HG02623 (cell line): Measurements from ENCODE around the gene NAPB.
A peak's percentile ranks its signal among the peaks of the same experiment; 100 is the strongest.
"Not testable (repeated sequence)": the region's sequence is repeated elsewhere in the genome, so short reads cannot be mapped to it uniquely, and the experiment has no call there.

Experiments
- ATAC-seq: cut with Tn5 transposase; IDR thresholded peaks from one replicate; pipeline ENCODE4 v1.9.1; 2021; ENCODE audit warnings: moderate library complexity; ENCODE audit not compliant: unreplicated experiment

Gene NAPB

GRCh38 chr20:23349338-23350195 lies 71.7 kb downstream of the NAPB start:
- peak; percentile 41 for ATAC-seq

DNA sequence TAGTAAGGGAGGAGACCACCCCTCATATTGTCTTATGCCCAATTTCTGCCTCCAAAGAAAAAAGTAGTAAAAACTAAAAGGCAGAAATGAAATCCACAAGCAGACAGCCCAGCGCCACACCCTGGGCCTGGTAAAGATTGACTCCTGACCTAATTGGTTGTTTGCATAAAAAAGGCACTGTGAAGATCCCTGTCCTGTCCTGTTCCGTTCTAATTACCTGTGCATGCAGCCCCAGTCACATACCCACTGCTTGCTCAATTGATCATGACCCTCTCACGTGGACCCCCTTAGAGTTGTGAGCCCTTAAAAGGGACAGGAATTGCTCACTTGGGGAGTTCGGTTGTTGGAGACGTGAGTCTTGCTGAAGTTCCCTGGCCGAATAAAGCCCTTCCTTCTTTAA lies 72.8 kb downstream of the NAPB start:
- not testable (repeated sequence) for ATAC-seq

DNA sequence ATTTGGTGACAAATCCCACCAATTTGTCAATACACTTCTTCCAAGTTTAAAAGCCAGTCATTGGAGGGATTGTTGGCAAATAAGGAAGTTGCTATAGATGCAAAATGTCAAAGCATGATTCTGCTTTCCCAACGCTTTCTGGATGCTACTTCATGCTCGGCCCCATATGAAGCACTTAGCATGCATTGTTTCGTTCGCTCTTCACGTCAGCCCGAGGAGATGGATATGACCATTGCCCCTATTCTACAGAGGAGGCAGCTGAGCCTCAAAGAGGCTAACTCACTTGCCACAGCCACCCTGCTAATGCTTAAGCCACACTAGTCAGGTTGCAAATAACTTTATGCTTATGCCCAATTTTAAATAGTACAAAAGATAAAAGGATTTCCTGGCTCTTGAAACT lies 73.5 kb downstream of the NAPB start:
- no peak for ATAC-seq

DNA sequence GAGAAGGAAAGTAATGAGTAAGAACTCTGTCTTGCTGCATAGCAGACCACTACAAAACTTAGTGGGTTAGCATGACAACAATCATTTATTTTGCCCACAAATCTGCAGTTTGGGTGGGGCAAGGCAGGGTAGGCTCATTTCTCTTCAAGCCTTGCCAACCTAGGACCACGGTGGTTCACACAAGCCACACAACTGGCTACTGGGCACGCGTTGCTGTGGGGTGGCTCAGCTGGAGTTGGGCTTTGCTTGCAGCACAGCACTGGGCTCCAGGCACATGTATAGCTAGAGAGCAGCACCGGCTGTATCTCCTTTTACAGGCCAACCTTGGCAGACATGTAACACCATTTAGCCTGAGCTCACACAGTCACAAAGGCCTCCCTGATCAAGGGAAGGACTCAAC lies 75.3 kb downstream of the NAPB start:
- no peak for ATAC-seq

DNA sequence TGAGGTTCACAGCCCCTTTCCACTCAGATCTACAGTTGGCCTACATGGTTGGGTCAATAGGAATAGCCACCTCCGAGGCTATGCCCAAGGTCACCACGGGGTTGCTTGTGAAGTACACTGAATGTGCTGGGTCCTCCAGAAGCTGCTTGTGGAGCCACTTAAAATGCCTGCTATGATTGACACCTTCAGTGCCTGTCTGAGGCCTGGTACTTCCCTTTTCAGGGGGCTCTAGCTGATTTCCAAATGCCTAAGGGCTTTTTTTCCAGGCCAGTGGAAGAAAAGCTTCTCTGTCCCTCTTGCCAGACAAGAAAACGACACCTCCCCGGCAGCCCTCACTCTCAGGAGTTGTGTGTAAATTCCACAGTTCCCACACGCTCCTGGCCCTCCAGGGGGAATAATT lies 77.0 kb downstream of the NAPB start:
- no peak for ATAC-seq

DNA sequence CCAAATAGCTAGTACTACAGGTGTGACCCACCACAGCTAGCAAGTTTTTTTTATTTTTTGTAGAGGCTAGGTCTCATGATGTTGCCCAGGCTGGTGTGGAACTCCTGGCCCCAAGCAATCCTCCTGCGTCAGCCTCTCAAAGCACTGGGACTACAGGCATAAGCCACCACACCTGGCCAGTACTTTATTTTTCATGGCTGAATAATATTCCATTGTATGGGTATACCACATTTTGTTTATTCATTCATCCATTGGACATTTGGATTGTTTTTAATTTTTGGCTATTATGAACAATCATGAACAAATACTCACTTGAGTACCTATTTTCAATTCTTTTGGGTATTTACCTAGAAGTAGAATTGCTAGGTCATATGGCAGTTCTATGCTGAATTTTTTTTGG lies 77.7 kb downstream of the NAPB start:
- ATAC-seq: no peak

GRCh38 chr20:23341073-23341472 lies 80.2 kb downstream of the NAPB start:
- no peak for ATAC-seq

- no peak for ATAC-seq
Observed at GRCh38 chr20:23340524-23340923, 80.8 kb downstream of the NAPB start.

DNA sequence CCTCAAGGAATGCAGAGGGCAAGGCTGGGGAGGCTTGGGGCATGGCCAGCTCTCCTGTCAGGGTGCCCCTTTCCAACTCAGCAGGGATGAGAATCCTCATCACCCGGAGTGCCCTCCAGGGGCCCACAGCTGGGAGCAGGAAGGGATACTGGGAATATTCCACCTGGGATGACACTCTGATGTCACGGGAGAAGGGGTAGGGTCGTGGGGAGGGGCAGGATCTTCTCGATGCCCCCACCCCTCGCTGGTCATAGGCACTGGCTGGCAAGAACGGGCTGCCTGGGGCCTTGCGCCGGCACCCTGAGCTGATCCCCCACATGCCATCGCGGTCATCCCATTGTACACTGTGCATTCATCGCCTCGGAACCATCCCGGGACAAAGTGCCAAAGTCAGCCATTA lies 81.3 kb downstream of the NAPB start:
- ATAC-seq: no peak

DNA sequence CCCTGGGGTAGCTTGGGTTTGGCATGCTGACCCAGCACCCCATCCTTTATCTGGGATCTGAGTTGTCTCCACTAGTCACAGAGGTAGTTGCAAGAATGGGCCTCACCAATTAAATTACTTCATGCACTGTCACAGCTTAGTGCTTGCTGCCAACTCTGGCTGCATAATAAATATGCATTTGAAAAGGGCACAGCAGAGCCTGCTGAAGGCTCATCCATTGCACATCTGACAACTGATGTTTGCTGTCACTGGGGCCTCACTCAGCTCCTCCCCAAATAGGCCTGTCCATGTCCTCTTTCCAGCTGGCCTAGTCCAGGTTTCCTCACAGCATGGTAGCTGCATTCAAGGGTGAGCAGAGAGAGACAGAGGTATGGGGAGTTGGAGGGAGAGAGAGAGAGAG lies 84.0 kb downstream of the NAPB start:
- no peak for ATAC-seq

DNA sequence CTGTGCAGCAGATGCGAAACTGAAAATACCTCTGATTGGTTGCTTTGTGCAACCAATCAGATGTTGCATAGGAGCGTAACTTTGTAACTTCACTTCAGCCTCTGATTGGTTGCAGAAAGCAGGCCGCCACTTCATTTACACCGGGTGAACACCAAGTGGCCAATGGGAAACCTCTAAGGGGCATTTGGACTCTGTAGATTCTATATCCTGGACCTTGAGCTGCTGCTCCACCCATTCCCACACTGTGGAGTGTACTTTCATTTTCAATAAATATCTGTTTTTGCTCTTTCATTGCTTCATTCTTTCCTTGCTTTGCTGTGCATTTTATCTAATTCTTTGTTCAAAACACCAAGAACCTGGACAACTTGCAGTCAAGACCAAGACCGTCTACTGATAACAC lies 84.8 kb downstream of the NAPB start:
- no peak for ATAC-seq

DNA sequence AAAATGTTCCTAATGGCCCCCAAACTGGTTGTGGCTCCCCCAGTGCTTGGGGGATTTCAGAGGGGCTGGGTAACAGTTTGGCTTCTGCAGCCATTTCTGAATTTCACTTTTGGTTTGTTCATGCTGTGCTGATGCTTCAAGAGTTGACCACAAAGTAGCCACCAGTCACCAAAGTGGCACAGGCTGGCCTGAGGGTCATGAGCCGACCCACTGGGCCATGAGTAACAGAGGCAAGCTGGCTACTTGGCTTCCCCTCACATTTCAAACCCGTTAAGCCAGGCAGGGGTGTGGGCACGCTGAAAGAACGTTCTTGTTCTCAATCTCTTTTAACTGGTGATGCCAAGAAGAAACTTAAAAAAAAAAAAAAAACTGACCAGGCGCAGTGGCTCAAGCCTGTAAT lies 85.8 kb downstream of the NAPB start:
- ATAC-seq: no peak

GRCh38 chr20:23334111-23334510 lies 87.2 kb downstream of the NAPB start:
- no peak for ATAC-seq

- no peak for ATAC-seq
Observed at GRCh38 chr20:23332467-23332866, 88.8 kb downstream of the NAPB start.

GRCh38 chr20:23331450-23332350 lies 89.6 kb downstream of the NAPB start:
- no peak for ATAC-seq

- no peak for ATAC-seq
Observed at GRCh38 chr20:23327617-23328333, 93.5 kb downstream of the NAPB start.

GRCh38 chr20:23326774-23327173 lies 94.5 kb downstream of the NAPB start:
- ATAC-seq: no peak

DNA sequence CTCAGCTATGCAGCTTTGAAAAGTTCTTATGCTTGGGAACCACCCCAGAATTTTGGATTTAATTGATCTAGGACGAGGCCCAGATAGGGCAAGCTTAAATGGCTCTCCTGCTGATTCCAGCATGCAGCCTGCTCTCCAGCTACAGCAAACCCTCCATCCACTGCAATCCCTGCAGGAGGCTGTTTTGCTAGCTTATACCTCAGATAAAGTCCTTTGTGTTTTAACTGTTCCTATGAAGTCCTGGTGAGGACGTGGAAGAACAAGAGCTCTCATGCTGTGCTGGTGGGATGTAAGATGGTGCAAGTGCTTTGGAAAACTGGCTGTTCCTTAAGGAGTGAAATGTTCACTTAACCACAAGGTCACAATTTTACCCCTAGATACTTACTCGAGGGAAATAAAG lies 96.2 kb downstream of the NAPB start:
- ATAC-seq: no peak
